NCI-H524 (cell line): ENCODE results near the gene SLC22A14.
"Not testable (repeated sequence)": the region's sequence is repeated elsewhere in the genome, so short reads cannot be mapped to it uniquely, and the experiment has no call there.

Source experiments
- DNase-seq, 2 experiments: peaks; one replicate each; lab custom pipeline; 2025; lab: John Stamatoyannopoulos, UW

Gene SLC22A14

GRCh38 chr3:38271553-38271952 is 10.5 kb upstream of the SLC22A14 start:
- DNase-seq, result no peak

- DNase-seq, result no peak
These were observed 7.0 kb upstream of the SLC22A14 start for GRCh38 chr3:38274864-38275649.

DNA sequence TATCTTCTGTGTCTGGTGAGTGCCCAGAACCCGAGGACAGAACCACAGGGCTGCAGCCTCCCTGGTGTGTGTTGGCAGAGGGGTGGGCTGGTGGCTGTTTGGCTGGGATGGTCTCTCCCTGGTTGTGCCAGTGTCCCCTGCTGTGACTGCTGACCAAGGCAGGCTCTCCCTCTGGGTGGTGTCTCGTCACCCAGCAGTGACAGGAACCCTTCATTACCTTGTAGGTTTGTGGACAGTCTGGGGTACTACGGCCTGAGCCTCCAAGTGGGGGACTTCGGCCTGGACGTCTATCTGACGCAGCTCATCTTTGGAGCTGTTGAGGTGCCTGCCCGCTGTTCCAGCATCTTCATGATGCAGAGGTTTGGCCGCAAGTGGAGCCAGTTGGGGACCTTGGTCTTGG is 6.4 kb upstream of the SLC22A14 start:
- DNase-seq, result no peak

- no peak for DNase-seq
These were observed 5.8 kb upstream of the SLC22A14 start for GRCh38 chr3:38276081-38276916.

DNA sequence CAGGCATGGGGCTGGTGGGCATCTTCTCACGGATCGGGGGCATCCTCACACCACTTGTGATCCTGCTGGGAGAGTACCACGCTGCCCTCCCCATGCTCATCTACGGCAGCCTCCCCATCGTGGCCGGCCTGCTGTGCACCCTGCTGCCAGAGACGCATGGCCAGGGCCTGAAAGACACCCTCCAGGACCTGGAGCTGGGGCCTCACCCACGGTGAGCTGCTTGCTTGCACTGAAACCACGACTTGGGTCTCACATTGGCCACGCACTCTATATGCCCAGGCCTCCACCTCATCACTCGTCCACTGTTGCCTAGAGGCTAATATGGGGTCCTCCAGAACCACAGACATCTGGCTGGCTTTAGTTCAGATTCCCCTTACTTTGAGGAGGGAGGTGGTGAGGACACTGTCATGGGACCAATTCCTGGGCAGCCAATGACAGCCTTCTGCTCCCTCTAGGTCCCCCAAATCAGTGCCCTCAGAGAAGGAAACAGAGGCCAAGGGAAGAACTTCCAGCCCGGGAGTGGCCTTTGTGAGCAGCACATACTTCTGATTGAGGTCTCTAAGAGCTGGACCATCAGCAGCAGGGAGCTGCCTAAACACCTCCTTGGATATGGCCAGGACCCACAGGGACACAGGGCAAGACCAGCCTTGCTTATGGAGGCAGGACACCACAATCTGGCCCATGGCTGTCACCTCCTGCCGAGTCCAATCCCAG is 5.0 kb upstream of the SLC22A14 start:
- no peak for DNase-seq

- no peak for DNase-seq
These were observed 3.3 kb upstream of the SLC22A14 start for GRCh38 chr3:38278841-38279240.

- DNase-seq, result no peak
These were observed 2.0 kb downstream of the SLC22A14 start for GRCh38 chr3:38283810-38284755.

- DNase-seq, result no peak
These were observed 2.7 kb downstream of the SLC22A14 start for GRCh38 chr3:38284756-38285150.

DNA sequence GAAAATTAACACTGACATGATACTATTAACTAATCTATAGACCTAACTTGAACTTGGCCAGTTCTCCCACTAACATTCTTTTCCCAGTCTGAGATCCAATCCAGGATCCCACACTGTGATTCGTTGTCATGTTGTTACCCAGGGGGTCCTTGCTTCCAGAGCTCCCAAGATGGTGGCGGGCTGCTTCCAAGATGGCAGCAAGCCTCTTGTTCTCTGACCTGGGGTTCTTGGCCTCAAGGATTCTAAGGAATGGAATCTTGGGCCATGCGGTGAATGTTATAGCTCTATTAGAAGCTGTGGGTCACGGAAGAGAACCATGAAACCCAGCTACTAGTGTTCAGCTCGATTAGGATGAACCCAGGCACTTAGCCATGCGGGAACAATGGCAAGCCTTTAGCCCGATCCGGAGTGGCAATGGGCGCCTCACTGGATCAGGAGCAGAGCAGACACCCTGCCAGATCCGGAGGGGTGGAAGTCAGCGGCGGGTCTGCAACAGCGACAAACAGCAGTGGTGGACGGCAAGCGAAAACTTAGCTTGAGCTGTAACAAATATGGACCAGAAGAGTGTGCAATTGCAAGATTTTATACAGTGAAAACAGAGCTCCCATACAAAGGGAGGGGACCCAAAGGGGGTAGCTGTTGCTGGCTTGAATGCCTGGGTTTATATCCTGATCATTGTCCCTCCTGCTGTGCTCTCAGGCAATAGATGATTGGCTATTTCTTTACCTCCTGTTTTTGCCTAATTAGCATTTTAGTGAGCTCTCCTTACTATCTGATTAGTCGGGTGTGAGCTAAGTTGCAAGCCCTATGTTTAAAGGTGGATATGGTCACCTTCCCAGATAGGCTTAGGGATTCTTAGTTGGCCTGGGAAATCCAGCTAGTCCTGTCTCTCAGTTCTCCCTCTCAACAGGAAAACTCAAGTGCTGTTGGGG is 7.5 kb downstream of the SLC22A14 start:
- not testable (repeated sequence) for DNase-seq

GRCh38 chr3:38297053-38297452 is 15.0 kb downstream of the SLC22A14 start:
- not testable (repeated sequence) for DNase-seq

GRCh38 chr3:38297537-38297936 is 15.4 kb downstream of the SLC22A14 start:
- DNase-seq, result no peak

DNA sequence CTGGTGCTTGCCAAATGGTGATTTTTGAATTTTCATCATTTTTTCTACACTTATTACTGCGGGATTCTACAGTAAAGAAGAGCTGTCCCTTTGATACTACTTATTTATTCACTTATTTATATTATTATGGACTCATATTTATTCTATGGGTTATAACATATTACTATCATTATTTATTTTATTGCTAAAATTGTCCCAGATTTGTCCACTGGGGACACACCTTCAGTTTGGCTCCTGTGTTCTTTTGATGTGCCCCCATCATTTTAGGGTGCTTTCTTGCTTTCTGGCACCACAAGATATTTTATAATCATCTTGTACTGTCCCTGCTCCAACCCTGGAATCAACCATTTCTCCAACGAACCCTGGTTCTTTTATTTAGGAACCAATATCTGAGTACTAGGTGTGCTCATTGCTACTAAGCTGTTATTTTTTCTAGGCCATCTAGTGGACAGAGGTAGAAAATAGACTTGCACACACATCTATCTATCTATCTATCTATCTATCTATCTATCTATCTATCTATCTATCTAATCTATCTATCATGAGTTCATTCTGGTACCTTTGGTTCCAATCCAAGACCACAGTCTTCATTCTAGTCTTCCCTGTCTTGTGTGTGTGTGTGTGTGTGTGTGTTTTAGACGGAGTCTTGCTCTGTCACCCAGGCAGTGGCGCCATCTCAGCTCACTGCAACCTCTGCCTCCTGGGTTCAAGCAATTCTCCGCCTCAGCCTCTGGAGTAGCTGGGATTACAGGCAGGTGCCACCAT is 16.0 kb downstream of the SLC22A14 start:
- DNase-seq, result no peak

GRCh38 chr3:38306941-38307340 is 24.8 kb downstream of the SLC22A14 start:
- DNase-seq, result no peak

- DNase-seq, result peak in 1 of 2 experiments; percentile 2
These were observed 25.5 kb downstream of the SLC22A14 start for GRCh38 chr3:38307599-38307998.

DNA sequence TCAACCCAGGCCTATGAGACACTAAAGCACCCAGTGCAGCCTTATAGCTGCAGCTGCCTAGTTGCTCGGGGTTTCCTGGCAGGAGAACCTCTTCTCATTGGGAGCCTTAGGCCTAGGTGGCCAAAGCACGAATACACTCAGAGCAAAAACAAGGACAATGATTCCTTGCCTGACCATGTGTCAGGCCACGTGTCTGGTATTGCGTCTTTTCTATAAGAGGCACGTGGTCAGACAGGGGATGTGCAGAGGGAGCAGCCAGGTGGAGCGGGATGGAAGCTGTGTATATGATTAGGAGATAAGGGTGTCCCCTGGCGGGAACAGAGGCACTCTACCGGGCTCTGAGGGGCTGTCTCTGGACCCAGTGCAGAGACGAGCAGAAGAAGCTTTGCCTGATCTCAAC is 26.4 kb downstream of the SLC22A14 start:
- DNase-seq, result no peak

- DNase-seq, result no peak
These were observed 29.4 kb downstream of the SLC22A14 start for GRCh38 chr3:38311476-38311875.

- DNase-seq, result no peak
These were observed 29.8 kb downstream of the SLC22A14 start for GRCh38 chr3:38311941-38312340.

DNA sequence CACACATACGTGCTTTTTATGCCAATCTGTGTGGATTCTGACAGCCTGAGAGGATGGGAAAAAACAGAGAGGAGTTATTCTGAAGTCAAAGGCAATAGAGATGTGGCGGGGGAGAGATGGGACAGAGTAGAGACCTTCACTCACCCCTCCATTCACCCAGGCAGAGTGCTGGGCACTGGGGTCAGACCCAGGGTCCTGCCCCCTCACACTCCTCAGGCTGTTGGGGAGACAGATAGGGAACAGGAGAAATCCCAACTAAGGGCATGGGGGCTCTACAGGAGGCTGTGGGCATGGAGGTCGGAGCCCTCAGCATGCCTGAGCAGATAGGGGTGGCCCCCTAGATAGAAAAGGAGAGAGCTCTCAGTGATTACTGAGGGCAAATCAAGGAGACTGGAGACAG is 30.3 kb downstream of the SLC22A14 start:
- DNase-seq, result no peak

- DNase-seq, result no peak
These were observed 31.2 kb downstream of the SLC22A14 start for GRCh38 chr3:38313263-38313662.

DNA sequence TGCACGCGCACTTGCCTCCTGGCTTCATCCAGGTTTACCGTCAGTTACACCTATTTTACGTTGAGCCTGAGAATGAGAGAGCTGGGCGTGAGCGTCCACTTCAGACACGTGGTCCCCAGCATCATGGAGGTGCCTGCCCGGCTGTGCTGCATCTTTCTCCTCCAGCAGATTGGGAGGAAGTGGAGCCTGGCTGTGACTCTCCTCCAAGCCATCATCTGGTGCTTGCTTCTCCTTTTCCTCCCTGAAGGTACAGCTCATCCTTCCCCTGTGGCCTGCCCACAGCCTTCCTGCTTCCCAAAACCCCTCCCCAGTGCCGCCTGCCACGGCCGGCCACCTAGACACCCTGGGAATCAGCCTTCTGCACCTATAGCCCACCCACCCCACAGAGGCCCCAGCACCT is 31.6 kb downstream of the SLC22A14 start:
- no peak for DNase-seq
